Glomerular visceral epithelial cell (primary cell): ENCODE data around the gene DVL1.

Experiments
- DNase-seq: peaks from one replicate; pipeline ENCODE4 v3.0.0-alpha.2; 2016; ENCODE audit errors: extremely low spot score

Gene DVL1

GRCh38 chr1:1312450-1313314, 36.5 kb downstream of the DVL1 start:
- no peak for DNase-seq

GRCh38 chr1:1311107-1312104, 37.8 kb downstream of the DVL1 start:
- no peak for DNase-seq

DNA sequence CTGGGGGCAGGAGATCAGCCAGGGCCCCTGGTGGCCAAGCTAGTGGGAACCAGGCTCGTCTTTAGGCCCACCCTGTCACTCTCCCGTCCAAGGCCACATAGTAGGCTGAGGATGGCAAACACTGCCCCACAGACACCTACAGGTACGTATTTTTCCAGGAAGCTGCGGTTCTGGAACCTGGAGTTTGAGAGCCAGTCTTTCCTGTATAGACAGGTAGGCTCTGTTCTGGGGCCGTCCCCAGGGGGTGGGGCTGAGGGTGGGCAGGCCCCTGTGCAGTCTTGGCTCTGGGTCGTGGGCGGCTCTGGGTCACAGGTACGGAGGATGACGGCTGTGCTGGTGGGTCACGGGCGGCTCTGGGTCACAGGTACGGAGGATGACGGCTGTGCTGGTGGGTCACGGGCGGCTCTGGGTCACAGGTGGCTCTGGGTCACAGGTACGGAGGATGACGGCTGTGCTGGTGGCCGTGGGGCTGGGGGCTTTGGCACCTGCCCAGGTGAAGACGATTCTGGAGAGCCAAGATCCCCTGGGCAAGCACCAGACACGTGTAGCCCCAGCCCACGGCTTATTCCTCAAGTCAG, 38.7 kb downstream of the DVL1 start:
- DNase-seq: no peak

DNA sequence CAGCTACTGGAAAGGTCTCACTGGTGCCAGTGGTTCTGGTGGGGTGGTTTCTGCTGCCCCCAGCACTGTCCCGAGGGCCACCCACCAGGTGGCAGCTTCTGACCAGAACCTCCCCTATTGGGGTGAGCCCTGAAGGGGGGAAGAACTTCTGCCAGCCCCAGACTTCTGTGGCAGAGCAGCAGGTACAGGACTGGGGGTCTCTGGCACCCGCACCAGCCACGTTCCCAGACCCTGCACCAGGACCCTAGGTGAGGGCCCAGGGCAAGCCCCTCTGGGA, 39.2 kb downstream of the DVL1 start:
- DNase-seq: no peak

GRCh38 chr1:1309251-1310108, 39.7 kb downstream of the DVL1 start:
- peak; percentile 22 for DNase-seq

- no peak for DNase-seq
These were observed 40.4 kb downstream of the DVL1 start for GRCh38 chr1:1308756-1309250.

- peak; percentile 92 for DNase-seq
These were observed 41.1 kb downstream of the DVL1 start, which contains the start of the genes ACAP3 and PUSL1 for GRCh38 chr1:1307923-1308755. TSS of gene ACAP3 (minus strand) at chr1:1307930. CDS start at chr1:1307815, 115 bp downstream. TSS of gene PUSL1 (plus strand) at chr1:1308597. CDS start at chr1:1308644, 47 bp downstream.

GRCh38 chr1:1307261-1307922, 41.8 kb downstream of the DVL1 start:
- DNase-seq: peak; percentile 60

GRCh38 chr1:1306661-1307260, 42.5 kb downstream of the DVL1 start:
- no peak for DNase-seq

GRCh38 chr1:1306070-1306660, 43.1 kb downstream of the DVL1 start:
- DNase-seq: peak; percentile 44

GRCh38 chr1:1305300-1306069, 43.7 kb downstream of the DVL1 start:
- DNase-seq: peak; percentile 88

DNA sequence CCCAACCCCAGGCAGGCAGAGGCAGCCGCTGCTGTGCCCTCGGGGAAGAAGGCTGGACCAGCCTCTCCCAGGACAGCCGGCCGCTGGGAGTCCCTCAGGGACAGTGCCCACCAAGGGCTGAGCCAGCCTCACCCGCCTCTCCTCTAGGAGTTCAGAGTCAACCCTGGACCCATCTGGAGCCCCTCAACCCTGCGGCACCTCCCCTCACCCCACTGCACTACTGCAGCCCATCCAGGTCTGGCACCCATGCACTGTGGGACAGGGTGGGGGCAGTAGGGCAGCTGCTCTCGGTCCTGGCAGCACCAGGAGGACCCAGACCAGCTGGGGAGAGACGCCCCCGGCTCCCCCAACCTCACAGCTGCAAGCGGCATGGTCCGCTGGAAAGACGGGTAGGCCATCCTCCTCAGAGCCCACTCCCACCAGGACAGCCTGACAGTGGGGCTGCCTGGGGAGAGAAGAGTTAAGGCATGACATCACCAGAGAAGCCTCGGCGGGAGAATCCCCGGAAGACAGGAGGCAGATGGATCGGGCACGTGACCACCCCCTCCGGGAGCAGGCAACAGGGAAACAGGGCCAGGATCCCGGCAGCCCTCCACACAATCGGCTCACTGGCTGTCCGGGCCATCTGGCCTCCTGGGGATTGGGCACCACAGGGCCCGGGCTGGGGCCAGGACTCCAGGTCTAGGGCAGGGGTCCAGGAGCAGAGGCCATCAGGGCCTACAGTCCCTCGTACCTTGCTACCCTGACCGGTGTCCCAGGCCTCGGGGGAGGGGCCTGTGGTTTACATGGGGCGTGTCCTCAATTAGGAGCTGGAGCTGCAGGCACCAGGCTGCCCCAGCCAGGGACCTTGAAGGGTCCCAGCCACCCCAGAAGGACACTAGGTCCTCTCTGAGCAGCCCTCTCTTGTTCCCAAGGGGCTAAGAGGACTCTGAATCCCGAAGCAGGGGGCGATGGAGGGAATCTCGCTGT, 44.6 kb downstream of the DVL1 start:
- DNase-seq: peak; percentile 83

DNA sequence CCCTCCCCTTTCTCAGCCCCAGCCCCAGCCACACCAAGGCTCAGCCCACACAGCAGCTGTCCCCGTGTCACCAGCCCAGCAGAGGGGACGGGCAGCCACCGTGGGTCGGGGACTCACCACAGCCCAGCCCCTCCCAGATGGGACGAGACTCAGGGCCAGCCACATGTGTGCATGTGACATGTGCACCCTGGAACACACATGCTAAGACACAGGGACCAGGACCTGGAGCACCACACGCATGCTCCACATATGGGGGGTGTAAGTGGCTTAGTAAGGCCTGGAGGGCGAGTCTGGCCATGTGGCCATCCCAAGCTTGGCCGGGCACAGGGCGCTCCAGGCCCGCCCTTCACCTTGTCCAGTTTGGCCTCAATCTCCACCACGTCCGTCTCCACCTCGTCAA, 45.5 kb downstream of the DVL1 start:
- no peak for DNase-seq

DNA sequence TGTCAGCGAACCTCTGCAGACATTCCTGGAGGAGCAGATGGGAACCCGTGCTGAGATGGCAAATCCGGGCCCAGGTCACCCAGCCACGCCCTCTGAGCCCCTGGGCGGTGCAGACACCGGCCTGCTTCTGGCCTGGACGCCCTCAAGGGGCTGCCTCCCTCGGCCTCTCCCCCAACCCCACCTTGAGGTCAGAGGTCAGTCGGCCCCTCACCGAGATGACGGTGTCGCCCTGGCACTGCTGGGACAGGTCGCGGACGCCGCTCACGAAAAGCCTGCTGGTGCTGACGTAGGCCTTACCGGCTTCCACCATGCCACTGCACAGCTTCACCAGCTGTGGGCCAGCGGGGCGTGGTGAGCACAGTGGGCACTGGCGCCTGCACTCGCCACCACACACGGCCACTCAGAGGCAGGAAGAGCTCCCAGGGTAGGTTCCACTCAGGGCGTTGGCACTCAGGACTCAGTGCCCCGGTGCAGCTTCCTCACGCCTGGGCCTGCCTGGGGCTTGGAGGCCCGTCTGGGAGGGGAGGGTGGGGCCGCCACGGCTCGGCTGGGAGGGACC, 46.2 kb downstream of the DVL1 start:
- no peak for DNase-seq

- DNase-seq: no peak
These were observed 47.2 kb downstream of the DVL1 start for GRCh38 chr1:1302006-1302430.

DNA sequence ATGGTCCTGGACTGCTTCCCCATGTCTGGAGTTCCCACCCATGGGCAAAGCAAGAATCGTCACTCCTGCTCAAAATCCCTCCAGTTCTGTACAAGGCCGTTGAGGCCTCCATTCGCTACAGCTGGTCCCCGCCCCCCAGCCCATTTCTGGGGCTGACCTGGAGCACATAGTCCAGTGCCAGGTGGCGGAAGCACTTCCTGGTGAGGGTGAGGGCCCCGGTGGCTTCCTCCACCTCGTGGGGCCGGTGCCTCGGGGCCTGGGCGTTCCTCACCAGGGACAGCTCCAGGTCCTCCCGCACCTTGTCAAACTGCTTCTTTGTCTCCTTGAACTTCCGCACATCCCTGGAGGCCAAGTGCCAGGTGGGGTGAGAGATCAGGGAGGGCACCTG, 48.9 kb downstream of the DVL1 start:
- no peak for DNase-seq
